HG03196 (cell line): ENCODE measurements around the gene GMPPA.

Experiments
- ATAC-seq: cut with Tn5 transposase; IDR thresholded peaks from one replicate; pipeline ENCODE4 v1.9.1; 2021; ENCODE audit not compliant: unreplicated experiment

Gene GMPPA

GRCh38 chr2:219484343-219485200 is 14.1 kb upstream of the GMPPA start:
- ATAC-seq: no peak

GRCh38 chr2:219485201-219485580 is 13.5 kb upstream of the GMPPA start:
- no peak for ATAC-seq

GRCh38 chr2:219486380-219486959 is 12.2 kb upstream of the GMPPA start:
- no peak for ATAC-seq

- no peak for ATAC-seq
Measured at GRCh38 chr2:219488149-219488843, 10.4 kb upstream of the GMPPA start.

GRCh38 chr2:219488844-219489194 is 9.9 kb upstream of the GMPPA start:
- ATAC-seq: no peak

GRCh38 chr2:219489315-219489714 is 9.4 kb upstream of the GMPPA start:
- no peak for ATAC-seq

GRCh38 chr2:219490186-219490585 is 8.5 kb upstream of the GMPPA start:
- no peak for ATAC-seq

GRCh38 chr2:219490600-219491130 is 8.0 kb upstream of the GMPPA start:
- ATAC-seq: no peak

- ATAC-seq: no peak
Measured at GRCh38 chr2:219491278-219491963, 7.3 kb upstream of the GMPPA start.

GRCh38 chr2:219492575-219492974 is 6.1 kb upstream of the GMPPA start:
- no peak for ATAC-seq

GRCh38 chr2:219493086-219493485 is 5.6 kb upstream of the GMPPA start:
- ATAC-seq: no peak

- ATAC-seq: no peak
Measured at GRCh38 chr2:219494952-219495530, 3.6 kb upstream of the GMPPA start.

- no peak for ATAC-seq
Measured at GRCh38 chr2:219495531-219496122, 3.1 kb upstream of the GMPPA start.

GRCh38 chr2:219496247-219496824 is 2.4 kb upstream of the GMPPA start:
- ATAC-seq: no peak

- no peak for ATAC-seq
Measured at GRCh38 chr2:219496825-219497494, 1.7 kb upstream of the GMPPA start.

GRCh38 chr2:219497495-219498279 is 1.0 kb upstream of the GMPPA start:
- no peak for ATAC-seq

- no peak for ATAC-seq
Measured at GRCh38 chr2:219499058-219499307, 292 bp downstream of the GMPPA start.

GRCh38 chr2:219499555-219499954 is 864 bp downstream of the GMPPA start:
- ATAC-seq: no peak

GRCh38 chr2:219500135-219500534 is 1.4 kb downstream of the GMPPA start:
- ATAC-seq: no peak
